ENCODE results near the gene IL12A. TPM values are rescaled to one million over a fixed set of nuclear protein-coding genes. Genes with fewer than 3 reads are reported as not detected.

The IL12A gene
- total RNA-seq, 2 donors from 2014 or later, result not detected

GRCh38 chr3:160016972-160017371 is 28.3 kb downstream of the IL12A start:
- ATAC-seq (ENCODE audit: insufficient number of reproducible peaks, low FRiP score, low read depth), result no peak

GRCh38 chr3:160018959-160019358 is 30.3 kb downstream of the IL12A start:
- H3K36me3 ChIP-seq, result no peaks in the 10 kb centered on the region
- H3K4me3 ChIP-seq, result no peak overlapping the region
- no peak for TF ChIP-seq CTCF (IDR thresholded peaks at IDR 0.05)
- no peaks in the 10 kb centered on the region for H3K9me3 ChIP-seq
- no peaks in the 10 kb centered on the region for H3K27me3 ChIP-seq (replicated peaks; ENCODE audit: insufficient read depth)
- ATAC-seq (ENCODE audit: insufficient number of reproducible peaks, low FRiP score, low read depth) (no peak), DNase-seq (ENCODE audit: low spot score) (no peak)
- H3K27ac ChIP-seq, result no peak overlapping the region
- no peaks in the 10 kb centered on the region for H3K4me1 ChIP-seq (ENCODE audit: control insufficient read depth in 1 of 2, low read depth in 2 of 2)

More at GRCh38 chr3:160016972-160017371, 28.3 kb downstream of the IL12A start:
- Histone ChIP-seq H3K36me3 (no peaks in the 10 kb centered on the region), H3K27ac (no peak overlapping the region), H3K4me3 (no peak overlapping the region), H3K9me3 (no peaks in the 10 kb centered on the region), H3K27me3 (replicated peaks; ENCODE audit: insufficient read depth) (no peaks in the 10 kb centered on the region), H3K4me1 (ENCODE audit: control insufficient read depth in 1 of 2, low read depth in 2 of 2) (no peaks in the 10 kb centered on the region)
- no peak for DNase-seq (ENCODE audit: low spot score)
- no peak for TF ChIP-seq CTCF (IDR thresholded peaks at IDR 0.05)

GRCh38 chr3:160020057-160020711 is 31.5 kb downstream of the IL12A start:
- ATAC-seq (ENCODE audit: insufficient number of reproducible peaks, low FRiP score, low read depth), result no peak
- no peak for TF ChIP-seq CTCF (IDR thresholded peaks at IDR 0.05)
- Histone ChIP-seq H3K36me3 (no peaks in the 10 kb centered on the region), H3K4me1 (ENCODE audit: control insufficient read depth in 1 of 2, low read depth in 2 of 2) (no peaks in the 10 kb centered on the region), H3K9me3 (no peaks in the 10 kb centered on the region), H3K27me3 (replicated peaks; ENCODE audit: insufficient read depth) (no peaks in the 10 kb centered on the region), H3K27ac (no peak overlapping the region), H3K4me3 (no peak overlapping the region)
- DNase-seq (ENCODE audit: low spot score), result no peak

DNA sequence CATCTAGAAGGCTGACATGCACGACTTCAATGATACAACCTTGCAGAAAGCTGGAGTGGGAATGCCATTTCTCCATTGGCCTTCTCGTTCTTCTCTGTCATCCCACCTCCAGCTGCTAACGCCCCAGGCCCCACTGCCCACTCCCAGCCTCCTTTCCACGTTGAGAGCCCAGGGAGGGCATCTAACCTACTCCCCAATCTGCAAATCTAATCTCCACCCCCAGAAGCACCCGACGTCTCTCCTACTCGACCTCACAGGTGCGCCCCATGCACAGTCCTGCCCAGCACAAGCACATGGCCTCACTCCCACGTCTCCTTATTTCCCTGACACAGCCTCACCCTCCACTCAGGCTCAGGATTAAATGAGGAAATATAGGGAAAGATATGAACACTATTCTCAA is 33.4 kb downstream of the IL12A start:
- Histone ChIP-seq H3K9me3 (no peaks in the 10 kb centered on the region), H3K27ac (no peak overlapping the region), H3K27me3 (replicated peaks; ENCODE audit: insufficient read depth) (no peaks in the 10 kb centered on the region), H3K4me1 (ENCODE audit: control insufficient read depth in 1 of 2, low read depth in 2 of 2) (no peaks in the 10 kb centered on the region), H3K36me3 (no peaks in the 10 kb centered on the region), H3K4me3 (no peak overlapping the region)
- ATAC-seq (ENCODE audit: insufficient number of reproducible peaks, low FRiP score, low read depth) (no peak), DNase-seq (ENCODE audit: low spot score) (no peak)
- TF ChIP-seq CTCF (IDR thresholded peaks at IDR 0.05), result no peak

- no peak for TF ChIP-seq CTCF (IDR thresholded peaks at IDR 0.05)
- no peaks in the 10 kb centered on the region for H3K4me1 ChIP-seq (ENCODE audit: control insufficient read depth in 1 of 2, low read depth in 2 of 2)
- H3K27me3 ChIP-seq (replicated peaks; ENCODE audit: insufficient read depth), result no peaks in the 10 kb centered on the region
- ATAC-seq (ENCODE audit: insufficient number of reproducible peaks, low FRiP score, low read depth) (no peak), DNase-seq (ENCODE audit: low spot score) (no peak)
- no peaks in the 10 kb centered on the region for H3K9me3 ChIP-seq
- H3K36me3 ChIP-seq, result no peaks in the 10 kb centered on the region
- no peak overlapping the region for H3K4me3 ChIP-seq
- H3K27ac ChIP-seq, result no peak overlapping the region
Observed at GRCh38 chr3:160023476-160023875, 34.8 kb downstream of the IL12A start.
